HK-2 (cell line): ENCODE results near the gene GAB3.

ENCODE experiments used
- DNase-seq: peaks from one replicate; pipeline ENCODE4 v3.0.0-alpha.2; 2018; ENCODE audit not compliant: unreplicated experiment

The GAB3 gene, protein sequence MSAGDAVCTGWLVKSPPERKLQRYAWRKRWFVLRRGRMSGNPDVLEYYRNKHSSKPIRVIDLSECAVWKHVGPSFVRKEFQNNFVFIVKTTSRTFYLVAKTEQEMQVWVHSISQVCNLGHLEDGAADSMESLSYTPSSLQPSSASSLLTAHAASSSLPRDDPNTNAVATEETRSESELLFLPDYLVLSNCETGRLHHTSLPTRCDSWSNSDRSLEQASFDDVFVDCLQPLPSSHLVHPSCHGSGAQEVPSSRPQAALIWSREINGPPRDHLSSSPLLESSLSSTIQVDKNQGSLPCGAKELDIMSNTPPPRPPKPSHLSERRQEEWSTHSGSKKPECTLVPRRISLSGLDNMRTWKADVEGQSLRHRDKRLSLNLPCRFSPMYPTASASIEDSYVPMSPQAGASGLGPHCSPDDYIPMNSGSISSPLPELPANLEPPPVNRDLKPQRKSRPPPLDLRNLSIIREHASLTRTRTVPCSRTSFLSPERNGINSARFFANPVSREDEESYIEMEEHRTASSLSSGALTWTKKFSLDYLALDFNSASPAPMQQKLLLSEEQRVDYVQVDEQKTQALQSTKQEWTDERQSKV

GRCh38 chrX:154750301-154751202 lies at the start of gene GAB3:
GAB3 (minus strand) TSS chrX:154751077; CDS start chrX:154751025, 52 bp downstream.
- DNase-seq = peak; percentile 33

DNA sequence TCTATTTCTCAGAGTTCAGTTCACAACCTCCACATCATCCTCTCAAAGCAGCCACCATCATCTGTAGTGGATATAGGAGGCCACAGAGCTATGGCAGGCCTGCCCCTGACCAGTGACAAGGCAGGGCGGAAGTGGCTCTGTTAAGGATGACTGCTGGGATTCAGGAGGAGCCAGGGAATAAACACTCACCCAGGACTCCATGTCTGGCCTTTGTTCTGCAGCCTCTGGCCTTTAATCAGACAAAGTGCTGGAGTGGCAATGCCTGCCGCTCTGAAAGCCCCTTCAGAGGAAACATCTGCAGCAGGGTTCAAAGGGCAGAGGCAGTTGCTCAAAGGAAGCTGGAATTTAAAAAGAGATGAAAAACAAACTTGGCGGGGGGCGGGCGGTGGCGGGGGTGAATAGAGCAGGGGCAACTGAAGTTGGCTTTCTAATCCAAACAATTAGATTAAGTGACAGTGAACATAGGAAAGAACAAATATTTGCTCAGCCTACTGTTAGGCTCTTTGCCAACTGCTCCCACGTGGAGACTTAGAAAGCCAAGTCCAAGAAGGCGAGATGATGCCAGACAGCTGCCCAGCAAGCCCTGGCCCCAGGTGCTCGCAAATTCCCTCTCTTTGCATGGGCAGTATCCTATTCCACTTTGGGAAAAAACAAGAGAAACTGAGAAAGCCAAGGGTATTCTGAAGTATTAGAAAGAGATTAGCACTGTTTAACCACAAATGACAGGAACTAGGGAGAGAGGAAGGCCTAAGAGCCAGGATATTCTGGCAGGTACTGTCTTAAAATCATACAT lies 48.9 kb upstream of the GAB3 start:
- DNase-seq = peak; percentile 29

DNA sequence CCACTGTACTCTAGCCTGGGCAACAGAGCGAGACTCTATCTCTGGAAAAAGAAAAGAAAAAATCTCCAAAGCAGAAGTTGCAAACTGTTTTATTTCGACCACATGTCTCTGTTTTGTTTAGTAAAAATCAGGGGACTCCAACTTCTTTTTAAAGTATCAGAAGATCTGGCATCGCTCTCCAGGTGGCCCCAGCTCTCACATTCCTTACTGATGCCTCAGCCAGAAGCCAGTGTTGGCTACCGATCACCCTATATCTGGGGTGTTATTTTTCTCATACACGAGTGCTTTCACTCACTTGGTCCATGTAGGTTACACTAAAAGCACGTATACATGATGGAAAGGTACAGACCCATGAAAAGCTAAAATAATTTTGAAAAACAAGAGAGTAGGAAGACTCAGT lies 46.1 kb upstream of the GAB3 start:
- DNase-seq = no peak

DNA sequence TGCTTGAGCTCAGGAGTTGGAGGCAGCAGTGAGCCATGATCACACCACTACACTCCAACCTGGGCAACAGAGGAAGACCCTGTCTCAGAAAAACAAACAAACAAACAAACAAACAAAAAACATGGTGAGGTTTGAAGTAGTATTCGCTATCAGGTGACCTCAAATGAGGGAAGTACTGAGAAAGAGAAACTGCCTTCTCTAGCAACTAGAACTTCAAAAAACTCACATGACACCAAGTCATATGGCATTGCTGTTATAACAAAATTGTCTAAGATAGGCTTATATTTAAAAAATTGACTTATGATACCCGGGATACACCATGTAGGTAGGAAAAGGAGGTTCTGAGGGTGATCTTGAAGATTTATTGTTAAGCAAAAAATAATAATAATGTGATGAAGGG lies 44.1 kb upstream of the GAB3 start:
- DNase-seq = no peak

- no peak for DNase-seq
These were observed 42.4 kb upstream of the GAB3 start for GRCh38 chrX:154793084-154793795.

- no peak for DNase-seq
These were observed 41.1 kb upstream of the GAB3 start for GRCh38 chrX:154791939-154792338.

DNA sequence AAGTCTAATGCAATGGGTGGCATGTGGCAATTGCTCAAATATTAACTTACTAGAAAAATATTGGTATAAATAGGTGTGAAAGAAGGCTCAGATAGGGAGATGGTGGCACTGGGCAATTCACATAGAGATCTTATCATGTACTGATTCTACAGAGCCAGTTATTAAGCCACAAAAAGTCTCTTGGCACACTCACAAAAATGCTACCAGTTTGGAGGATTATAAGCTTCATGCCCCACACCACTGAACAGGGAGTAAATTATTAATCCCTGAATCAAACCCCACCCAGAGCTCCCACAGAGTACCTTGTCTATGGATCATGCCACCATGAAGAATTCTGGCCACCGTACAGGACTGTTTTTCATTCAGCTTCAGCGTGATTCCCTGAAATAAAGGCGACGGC lies 40.6 kb upstream of the GAB3 start:
- no peak for DNase-seq

GRCh38 chrX:154785716-154786115 lies 34.8 kb upstream of the GAB3 start:
- no peak for DNase-seq

DNA sequence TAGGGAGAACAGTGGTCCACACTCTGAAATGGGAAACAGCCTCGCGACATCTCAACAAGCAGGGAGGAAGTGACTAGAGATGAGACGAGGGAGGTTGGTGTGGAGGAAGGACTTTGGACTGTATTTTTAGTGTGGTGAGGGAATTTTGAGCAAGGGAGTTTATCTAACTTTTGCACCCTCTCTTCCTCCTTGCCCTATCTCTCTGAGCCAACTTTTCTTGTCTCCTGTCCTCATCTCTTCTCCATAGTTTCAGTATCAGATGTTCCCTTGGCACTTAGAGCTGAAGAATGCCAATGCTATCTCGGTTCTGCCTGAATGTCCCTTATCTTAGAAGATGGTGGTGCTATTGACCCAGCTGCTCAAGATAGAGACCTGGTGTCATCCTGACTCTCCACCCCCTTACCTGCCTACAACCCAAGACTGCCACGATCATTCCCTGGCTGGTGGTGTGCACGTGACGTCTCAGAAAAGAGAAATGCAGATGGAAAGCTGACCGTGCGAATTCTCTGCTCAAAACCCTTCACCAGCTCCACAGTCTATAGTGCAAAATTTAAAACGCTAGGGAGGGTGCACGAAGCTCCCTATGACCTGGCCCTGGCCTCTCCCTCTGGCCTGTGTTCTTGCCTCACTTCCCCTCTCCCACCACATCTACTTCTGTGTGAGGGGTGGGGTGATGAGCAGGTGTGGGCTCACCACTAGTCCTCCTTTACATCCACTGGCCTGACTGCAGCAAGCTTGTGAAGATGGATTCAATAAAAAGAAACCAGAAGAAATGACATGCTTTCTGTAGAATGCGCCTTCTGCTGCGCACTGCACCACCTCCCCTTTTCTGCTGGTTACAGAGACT lies 33.5 kb upstream of the GAB3 start:
- DNase-seq = no peak

- no peak for DNase-seq
These were observed 30.1 kb upstream of the GAB3 start for GRCh38 chrX:154780968-154781367.

DNA sequence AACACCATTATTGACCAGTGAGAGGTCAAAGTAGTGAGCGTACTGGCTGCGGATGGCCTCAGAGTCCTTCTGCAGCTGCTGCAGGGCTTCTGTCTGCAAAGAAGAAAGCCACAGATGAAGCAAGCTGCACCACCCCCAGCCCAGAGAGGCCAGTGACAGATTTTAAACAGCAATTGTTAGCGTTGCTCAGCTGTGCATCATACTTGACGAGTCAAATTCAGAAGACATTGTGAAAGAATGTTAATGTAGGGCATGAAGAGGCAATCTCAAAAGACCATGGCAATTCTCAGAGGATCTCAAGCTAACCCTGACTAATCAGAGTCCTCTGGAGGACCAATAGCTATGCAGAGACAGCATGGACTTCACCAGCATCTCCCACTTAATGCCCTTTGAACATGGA lies 28.4 kb upstream of the GAB3 start:
- DNase-seq = no peak

- DNase-seq = no peak
These were observed 25.9 kb upstream of the GAB3 start for GRCh38 chrX:154776753-154777152.

DNA sequence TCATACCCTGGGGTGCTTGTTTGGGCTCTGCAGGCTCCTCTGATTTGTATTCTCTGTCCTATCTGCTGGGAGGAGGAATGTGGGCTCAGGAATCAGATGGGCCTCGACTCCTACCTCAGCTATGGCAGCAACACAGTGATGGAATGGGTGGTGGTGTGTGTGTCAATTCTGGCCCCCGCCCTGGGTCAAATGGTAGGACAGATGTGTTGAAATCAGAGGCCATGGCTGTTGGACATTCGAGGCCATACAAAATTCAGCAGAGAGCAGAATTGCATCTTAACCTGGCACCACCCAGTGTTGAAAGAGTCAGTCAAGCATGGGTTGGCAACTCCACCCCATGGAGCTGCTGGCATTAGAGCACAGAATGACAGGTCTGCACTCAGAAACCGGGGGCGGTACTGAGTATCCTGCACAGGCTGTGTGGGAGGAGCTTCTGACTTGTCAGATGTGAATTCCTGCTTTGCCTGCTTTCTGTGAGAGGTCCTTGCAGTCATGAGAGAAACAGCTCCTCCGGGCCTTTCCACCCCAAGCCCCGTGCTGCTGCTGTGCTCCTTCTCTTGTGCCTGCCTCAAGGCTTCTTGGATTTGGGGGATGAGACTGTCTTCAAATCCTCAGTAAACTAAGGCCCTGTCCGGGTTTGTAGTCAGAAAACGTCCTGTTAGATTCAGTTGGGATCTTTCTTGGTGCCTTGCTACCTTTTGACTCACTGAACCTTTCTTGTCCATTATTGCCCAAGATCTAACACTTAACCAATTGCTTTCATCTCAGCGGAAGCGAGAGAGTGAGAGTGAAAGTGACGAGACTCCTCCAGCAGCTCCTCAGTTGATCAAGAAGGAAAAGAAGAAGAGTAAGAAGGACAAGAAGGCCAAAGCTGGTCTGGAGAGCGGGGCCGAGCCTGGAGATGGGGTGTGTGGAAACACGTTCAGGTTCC lies 24.8 kb upstream of the GAB3 start:
- DNase-seq = peak; percentile 44

DNA sequence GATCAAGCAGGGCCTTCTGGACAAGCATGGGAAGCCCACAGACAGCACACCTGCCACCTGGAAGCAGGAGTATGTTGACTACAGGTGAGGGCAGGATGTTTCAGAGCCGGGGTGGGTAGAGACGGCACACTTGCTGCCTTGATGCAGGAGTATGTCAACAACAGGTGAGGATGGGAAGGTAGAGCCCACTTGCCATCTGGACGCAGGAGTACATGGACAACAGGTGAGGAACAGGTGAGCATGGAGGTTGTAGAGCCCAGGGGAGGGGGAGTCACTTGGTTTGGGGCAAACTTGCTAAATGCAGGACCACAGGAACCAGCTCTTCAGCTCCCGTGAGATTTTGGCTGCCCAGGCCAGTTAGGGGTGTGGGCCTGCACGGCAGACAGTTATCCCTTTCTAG lies 23.7 kb upstream of the GAB3 start:
- DNase-seq = no peak

- DNase-seq = peak; percentile 96
These were observed 11.8 kb upstream of the GAB3 start, which contains the start of gene DKC1 for GRCh38 chrX:154762537-154763296. DKC1 (plus strand) TSS chrX:154762864; CDS start chrX:154762966, 102 bp downstream.

- DNase-seq = no peak
These were observed 11.2 kb upstream of the GAB3 start for GRCh38 chrX:154761977-154762536.

DNA sequence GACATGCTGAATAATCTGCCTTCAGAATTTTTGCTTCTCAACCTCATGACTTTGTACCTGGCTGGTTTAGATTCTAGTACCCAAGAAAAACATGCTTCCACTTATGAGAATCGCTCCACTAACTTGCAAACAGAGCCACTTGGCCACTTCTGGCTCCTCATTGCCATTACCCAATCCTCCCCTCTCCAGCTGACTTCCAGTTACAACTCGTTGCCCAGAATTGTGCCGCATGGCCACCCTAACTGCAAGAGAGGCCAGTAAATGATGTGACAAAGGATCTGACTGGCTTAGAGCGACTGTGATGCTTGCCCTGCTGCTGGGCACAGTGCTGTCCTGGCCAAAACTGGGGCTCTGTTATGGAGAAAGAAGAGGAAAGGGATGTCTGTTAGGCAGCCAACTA lies 7.8 kb upstream of the GAB3 start:
- DNase-seq = no peak
